MG63 (cell line): ENCODE measurements around the gene TYSND1. TPM values are rescaled to one million over a fixed set of nuclear protein-coding genes. Genes with fewer than 3 reads are reported as not detected.

Source experiments
- DNase-seq: peaks from one replicate; pipeline ENCODE4 v3.0.0-alpha.2; 2020
- H3K27me3 ChIP-seq: fragments of 250-450 bp; sonication (Bioruptor Pico); 2 replicates; pipeline ENCODE4 v1.5.1; 2020; ENCODE audit warnings: mild to moderate bottlenecking, moderate library complexity
- H3K36me3 ChIP-seq: fragments of 250-450 bp; sonication (Bioruptor Pico); 2 replicates; pipeline ENCODE4 v1.5.1; 2020; ENCODE audit warnings: mild to moderate bottlenecking, moderate library complexity
- H3K4me3 ChIP-seq: fragments of 250-450 bp; sonication (Bioruptor Pico); 2 replicates; pipeline ENCODE4 v1.5.1; 2020; ENCODE audit warnings: mild to moderate bottlenecking, moderate library complexity
- H3K9me3 ChIP-seq: fragments of 250-450 bp; sonication (Bioruptor Pico); 2 replicates; pipeline ENCODE4 v1.5.1; 2020; ENCODE audit warnings: mild to moderate bottlenecking, moderate library complexity
- total RNA-seq: library from RNA; depleted of rRNA; stranded (reverse); fragments of >200 nt; shearing (Covaris generic); gene quantifications from 2 replicates; pipeline ENCODE4 v1.2.3, GENCODE V29; 2014; ENCODE audit warnings: low replicate concordance

TYSND1 gene
- total RNA-seq, 1 experiment from 2014 or later, result 29.9 TPM

GRCh38 chr10:70144372-70145110 lies 2.0 kb downstream of the TYSND1 start:
- Histone ChIP-seq H3K4me3 (peak overlapping the region; percentile 72), H3K36me3 (peaks cover 25% of the 10 kb centered on the region), H3K27me3 (no peaks in the 10 kb centered on the region), H3K9me3 (no peaks in the 10 kb centered on the region)
- DNase-seq, result no peak

GRCh38 chr10:70142555-70142954 lies 3.9 kb downstream of the TYSND1 start:
- DNase-seq, result no peak
- Histone ChIP-seq H3K36me3 (peaks cover 32% of the 10 kb centered on the region), H3K4me3 (no peak overlapping the region), H3K27me3 (no peaks in the 10 kb centered on the region), H3K9me3 (no peaks in the 10 kb centered on the region)

- DNase-seq, result no peak
Measured at GRCh38 chr10:70140297-70140696, 6.2 kb downstream of the TYSND1 start.

GRCh38 chr10:70139997-70140250 lies 6.6 kb downstream of the TYSND1 start:
- Histone ChIP-seq H3K36me3 (peaks cover 29% of the 10 kb centered on the region), H3K4me3 (no peak overlapping the region), H3K27me3 (no peaks in the 10 kb centered on the region), H3K9me3 (no peaks in the 10 kb centered on the region)
- DNase-seq, result no peak

More at GRCh38 chr10:70140297-70140696, 6.2 kb downstream of the TYSND1 start:
- Histone ChIP-seq H3K4me3 (no peak overlapping the region), H3K9me3 (no peaks in the 10 kb centered on the region), H3K27me3 (no peaks in the 10 kb centered on the region), H3K36me3 (peaks cover 31% of the 10 kb centered on the region)

GRCh38 chr10:70139151-70139996 lies 7.1 kb downstream of the TYSND1 start:
- H3K36me3 ChIP-seq, result peaks cover 29% of the 10 kb centered on the region
- H3K27me3 ChIP-seq, result no peaks in the 10 kb centered on the region
- no peak overlapping the region for H3K4me3 ChIP-seq
- DNase-seq, result no peak
- no peaks in the 10 kb centered on the region for H3K9me3 ChIP-seq

- H3K9me3 ChIP-seq, result no peaks in the 10 kb centered on the region
- DNase-seq, result no peak
- H3K36me3 ChIP-seq, result peaks cover 20% of the 10 kb centered on the region
- H3K4me3 ChIP-seq, result no peak overlapping the region
- H3K27me3 ChIP-seq, result no peaks in the 10 kb centered on the region
Measured at GRCh38 chr10:70137927-70138883, 8.3 kb downstream of the TYSND1 start.

GRCh38 chr10:70137135-70137534 lies 9.4 kb downstream of the TYSND1 start:
- H3K27me3 ChIP-seq, result no peaks in the 10 kb centered on the region
- no peaks in the 10 kb centered on the region for H3K9me3 ChIP-seq
- no peak for DNase-seq
- no peak overlapping the region for H3K4me3 ChIP-seq
- peaks cover 15% of the 10 kb centered on the region for H3K36me3 ChIP-seq

- H3K9me3 ChIP-seq, result no peaks in the 10 kb centered on the region
- DNase-seq, result no peak
- H3K27me3 ChIP-seq, result no peaks in the 10 kb centered on the region
- no peak overlapping the region for H3K4me3 ChIP-seq
- peaks cover 16% of the 10 kb centered on the region for H3K36me3 ChIP-seq
Measured at GRCh38 chr10:70135684-70136083, 10.8 kb downstream of the TYSND1 start.

GRCh38 chr10:70135046-70135445 lies 11.5 kb downstream of the TYSND1 start:
- H3K9me3 ChIP-seq, result no peaks in the 10 kb centered on the region
- no peak for DNase-seq
- no peaks in the 10 kb centered on the region for H3K27me3 ChIP-seq
- H3K4me3 ChIP-seq, result no peak overlapping the region
- H3K36me3 ChIP-seq, result peaks cover 16% of the 10 kb centered on the region

GRCh38 chr10:70132098-70133029 lies 14.1 kb downstream of the TYSND1 start, which contains the start of gene AIFM2:
AIFM2 (minus strand) TSS chr10:70132825; CDS start chr10:70124084, 8,741 bp downstream.
- Histone ChIP-seq H3K36me3 (peaks cover 3% of the 10 kb centered on the region), H3K9me3 (no peaks in the 10 kb centered on the region), H3K4me3 (peak within 1 kb of the TSS; percentile 67), H3K27me3 (no peaks in the 10 kb centered on the region)
- peak; percentile 93 for DNase-seq

- no peaks in the 10 kb centered on the region for H3K27me3 ChIP-seq
- H3K36me3 ChIP-seq, result peaks cover 3% of the 10 kb centered on the region
- H3K4me3 ChIP-seq, result peak overlapping the region; percentile 67
- H3K9me3 ChIP-seq, result no peaks in the 10 kb centered on the region
- no peak for DNase-seq
Measured at GRCh38 chr10:70131560-70131937, 15.0 kb downstream of the TYSND1 start.

- Histone ChIP-seq H3K9me3 (no peaks in the 10 kb centered on the region), H3K27me3 (no peaks in the 10 kb centered on the region), H3K4me3 (no peak overlapping the region), H3K36me3 (peaks cover 4% of the 10 kb centered on the region)
- DNase-seq, result no peak
Measured at GRCh38 chr10:70130878-70131559, 15.5 kb downstream of the TYSND1 start.

- Histone ChIP-seq H3K4me3 (no peak overlapping the region), H3K9me3 (no peaks in the 10 kb centered on the region), H3K27me3 (no peaks in the 10 kb centered on the region), H3K36me3 (peaks cover 18% of the 10 kb centered on the region)
- no peak for DNase-seq
Measured at GRCh38 chr10:70126700-70127395, 19.7 kb downstream of the TYSND1 start.

- Histone ChIP-seq H3K36me3 (peaks cover 18% of the 10 kb centered on the region), H3K4me3 (no peak overlapping the region), H3K27me3 (no peaks in the 10 kb centered on the region), H3K9me3 (no peaks in the 10 kb centered on the region)
- DNase-seq, result no peak
Measured at GRCh38 chr10:70125918-70126552, 20.5 kb downstream of the TYSND1 start.
